A549 (cell line): Measurements from ENCODE around the gene NAA40. TPM values are rescaled to one million over a fixed set of nuclear protein-coding genes. Genes with fewer than 3 reads are reported as not detected.

Source experiments
- ATAC-seq, 2 experiments: fragments of 200-7000 bp in 1 of 2; fragments of >200 bp in 1 of 2; cut with Nextera tagmentation in 1 of 2; cut with Tn5 transposase in 1 of 2; 3 replicates each; pipeline versions ENCODE4 v1.8.0 to v1.9.1; 2018 to 2020; ENCODE audit warnings: mild to moderate bottlenecking in 1 of 2, moderate library complexity in 1 of 2
- CTCF ChIA-PET: fragments of 300-600 bp; sonication (Branson Sonifier 250); formaldehyde crosslinking; extraction: SDS; loops from one replicate; lab custom pipeline; 2021; ENCODE audit warnings: antibody characterized with exemption, inconsistent platforms; lab: Yijun Ruan, JAX
- POLR2A ChIA-PET: fragments of 350-600 bp; formaldehyde crosslinking; extraction: SDS; loops from one replicate; lab custom pipeline; 2021; ENCODE audit warnings: antibody characterized with exemption, inconsistent platforms; lab: Yijun Ruan, JAX
- DNase-seq, 2 experiments: peaks; one replicate each; pipeline versions ENCODE4 v3.0.0 to v3.0.0-alpha.2; 2011 to 2016; ENCODE audit warnings: low read depth in 1 of 2, low spot score in 1 of 2
- FAIRE-seq: peaks from 2 replicates; lab custom pipeline; 2011; peaks lifted over from hg19 to GRCh38; lab: Jason Lieb, UNC
- H3K27ac ChIP-seq, 2 experiments: fragments of >200 bp; sonication (Bioruptor Twin); formaldehyde crosslinking; 3 replicates each; pipeline ENCODE4 v1.5.1; 2016 to 2017
- H3K4me1 ChIP-seq: fragments of >200 bp; sonication (Bioruptor Twin); formaldehyde crosslinking; 3 replicates; pipeline ENCODE4 v1.6.1; 2016
- H3K4me2 ChIP-seq: fragments of >200 bp; sonication (Bioruptor Twin); formaldehyde crosslinking; 3 replicates; pipeline ENCODE4 v1.6.1; 2016
- H3K4me3 ChIP-seq: fragments of >200 bp; sonication (Bioruptor Twin); formaldehyde crosslinking; 3 replicates; pipeline ENCODE4 v1.5.1; 2016
- H3K9me3 ChIP-seq: fragments of >200 bp; sonication (Bioruptor Twin); formaldehyde crosslinking; 3 replicates; pipeline ENCODE4 v1.6.1; 2016
- BCL3 ChIP-seq: fragments of >200 bp; sonication (Bioruptor Twin); formaldehyde crosslinking; IDR thresholded peaks from 3 replicates; pipeline ENCODE4 v1.6.1; 2016
- CEBPB ChIP-seq, 2 experiments: fragments of >200 bp in 1 of 2; sonication (Bioruptor Twin) in 1 of 2; formaldehyde crosslinking in 1 of 2; IDR thresholded peaks; 2 replicates each; pipeline ENCODE4 v1.6.1; 2012 to 2016
- CTCF ChIP-seq: fragments of >200 bp; sonication (Bioruptor Twin); formaldehyde crosslinking; IDR thresholded peaks from 3 replicates; pipeline ENCODE4 v1.5.1; 2016
- EHF ChIP-seq: fragments of 250-450 bp; sonication (Bioruptor Pico); IDR thresholded peaks from 2 replicates; pipeline ENCODE4 v1.5.0; 2020; ENCODE audit warnings: mild to moderate bottlenecking
- FOSB ChIP-seq: fragments of 250-450 bp; sonication (Bioruptor Pico); IDR thresholded peaks from 2 replicates; pipeline ENCODE4 v1.5.0; 2020; ENCODE audit warnings: mild to moderate bottlenecking, moderate library complexity
- HES2 ChIP-seq: fragments of >200 bp; sonication (Bioruptor Twin); formaldehyde crosslinking; IDR thresholded peaks from 2 replicates; pipeline ENCODE4 v1.6.1; 2016
- HEYL ChIP-seq: fragments of 250-450 bp; sonication (Bioruptor Pico); IDR thresholded peaks from 2 replicates; pipeline ENCODE4 v1.8.0; 2021; ENCODE audit warnings: mild to moderate bottlenecking, moderate library complexity
- HMGXB4 ChIP-seq: fragments of 250-450 bp; sonication (Bioruptor Pico); IDR thresholded peaks from 2 replicates; pipeline ENCODE4 v1.5.0; 2021; ENCODE audit warnings: mild to moderate bottlenecking, moderate library complexity, borderline replicate concordance
- HOXB5 ChIP-seq: fragments of 250-450 bp; sonication (Bioruptor Pico); IDR thresholded peaks from 2 replicates; pipeline ENCODE4 v1.5.0; 2020; ENCODE audit warnings: mild to moderate bottlenecking, moderate library complexity
- JUN ChIP-seq, 2 experiments: fragments of >200 bp; sonication (Bioruptor Twin); formaldehyde crosslinking; IDR thresholded peaks; 2 replicates in 1 of 2; 3 replicates in 1 of 2; pipeline ENCODE4 v1.6.1; 2016 to 2017
- KDM1A ChIP-seq: fragments of 200-600 bp; sonication (generic); IDR thresholded peaks from 2 replicates; pipeline ENCODE4 v1.6.1; 2016; ENCODE audit warnings: low read depth, mild to moderate bottlenecking
- MAFK ChIP-seq: fragments of 450-650 bp; IDR thresholded peaks from 2 replicates; pipeline ENCODE4 v1.6.1; 2014; ENCODE audit not compliant: partially characterized antibody
- MAX ChIP-seq: IDR thresholded peaks from 2 replicates; pipeline ENCODE4 v1.6.1; 2012
- MAZ ChIP-seq: fragments of 150-350 bp; IDR thresholded peaks from 2 replicates; pipeline ENCODE4 v1.6.1; 2014; ENCODE audit warnings: antibody characterized with exemption, low read depth, low read length, borderline replicate concordance
- MYC ChIP-seq: IDR thresholded peaks from 2 replicates; pipeline ENCODE4 v1.6.1; 2012; ENCODE audit warnings: mild to moderate bottlenecking, inconsistent platforms, low read length, improper control_type of control experiment, borderline replicate concordance
- NFE2L2 ChIP-seq: fragments of 150-350 bp; conservative IDR thresholded peaks from 2 replicates; pipeline ENCODE4 v1.6.1; 2014; ENCODE audit warnings: low read length
- NPAS2 ChIP-seq: fragments of 250-450 bp; sonication (Bioruptor Pico); IDR thresholded peaks from 2 replicates; pipeline ENCODE4 v1.8.0; 2022; ENCODE audit warnings: mild to moderate bottlenecking, moderate library complexity, borderline replicate concordance
- NR3C1 ChIP-seq: fragments of >200 bp; sonication (Bioruptor Twin); formaldehyde crosslinking; IDR thresholded peaks from 3 replicates; pipeline ENCODE4 v1.6.1; 2017
- PHF8 ChIP-seq: fragments of 200-600 bp; sonication (generic); IDR thresholded peaks from 2 replicates; pipeline ENCODE4 v1.6.1; 2016; ENCODE audit warnings: low read depth, mild to moderate bottlenecking, antibody characterized with exemption, moderate library complexity, borderline replicate concordance
- RARB ChIP-seq: fragments of 250-450 bp; sonication (Bioruptor Pico); IDR thresholded peaks from 2 replicates; pipeline ENCODE4 v1.8.0; 2021; ENCODE audit warnings: mild to moderate bottlenecking, moderate library complexity
- REST ChIP-seq: fragments of 200-600 bp; sonication (generic); IDR thresholded peaks from 2 replicates; pipeline ENCODE4 v1.6.1; 2016; ENCODE audit warnings: antibody characterized with exemption, mild to moderate bottlenecking, moderate library complexity
- ZFP36 ChIP-seq: fragments of 450-650 bp; IDR thresholded peaks from 2 replicates; pipeline ENCODE4 v1.6.1; 2014; ENCODE audit warnings: borderline replicate concordance; ENCODE audit not compliant: partially characterized antibody
- WGBS: methylation state at CpG from one replicate; pipeline ENCODE4 v1.1.6; 2017; ENCODE audit errors: missing lambda C conversion rate; 5-methylcytosine and 5-hydroxymethylcytosine counted together
- polyA plus RNA-seq, 4 experiments: library from polyadenylated mRNA; depleted of rRNA in 3 of 4; stranded (reverse); fragments of >200 nt; fragmentation: RNase III in 1 of 4; extraction: RNeasy Plus Mini Kit Qiagen cat#74134 plus additional on column Dnase treatment in 1 of 4; gene quantifications; 2 replicates in 3 of 4; 3 replicates in 1 of 4; pipeline ENCODE4 v1.2.3, GENCODE V29; 2011 to 2017

The NAA40 gene
- polyA plus RNA-seq, 2 of the 4 experiments (the other 2 are of a cell fraction), result 21.9 to 32.0 TPM

- no peak for TF ChIP-seq REST
- TF ChIP-seq, all 56 proteins: peak for 0
These were observed 28.1 kb upstream of the NAA40 start (continued) for GRCh38 chr11:63910675-63911074.

GRCh38 chr11:63911440-63911839 is 27.4 kb upstream of the NAA40 start:
- ChIA-PET CTCF (interaction anchor here (0.7 to 2.1 kb wide), 4 partner anchors 8 to 143 kb away, joined by 3 to 8 read pairs (median 4); no protein-coding TSS in a partner anchor), POLR2A (interaction anchor here (0.5 kb wide), 1 partner anchor 264 kb away, joined by 3 read pairs; no protein-coding TSS in a partner anchor)
- 89% methylated on average over 7 of the region's 8 CpGs for WGBS

GRCh38 chr11:63911876-63912275 is 26.9 kb upstream of the NAA40 start:
- Histone ChIP-seq H3K9me3 (no peaks in the 10 kb centered on the region), H3K27ac (no peak overlapping the region), H3K4me2 (no peak overlapping the region), H3K4me3 (no peak overlapping the region), H3K4me1 (peaks cover 13% of the 10 kb centered on the region; the same call in 1 of the 3 replicates)
- CTCF ChIA-PET, result interaction anchor here (6.5 to 6.9 kb wide), 2 partner anchors 34 to 74 kb away, joined by 36 to 57 read pairs; partner anchors contain the start of gene MARK2
- no peak for TF ChIP-seq HES2
- TF ChIP-seq NPAS2 (CRISPR knock-in tag), result no peak
- TF ChIP-seq KDM1A, result no peak
- TF ChIP-seq MAX, result no peak
- TF ChIP-seq PHF8, result no peak
- POLR2A ChIA-PET, result interaction anchor here (0.5 kb wide), 1 partner anchor 263 kb away, joined by 3 read pairs; no protein-coding TSS in a partner anchor
- no peak for DNase-seq
- no peak for FAIRE-seq
- no peak for ATAC-seq
- 97% methylated on average over 7 of the region's 22 CpGs for WGBS

More at GRCh38 chr11:63911440-63911839, 27.4 kb upstream of the NAA40 start:
- no peak overlapping the region for H3K4me3 ChIP-seq
- H3K27ac ChIP-seq, result no peak overlapping the region
- ATAC-seq (no peak), DNase-seq (no peak), FAIRE-seq (no peak)
- no peak overlapping the region for H3K4me2 ChIP-seq
- TF ChIP-seq RARB (CRISPR knock-in tag) (no peak), ZFP36 (no peak), HES2 (no peak), HOXB5 (CRISPR knock-in tag) (no peak), CEBPB (IDR thresholded peaks at IDR 0.05) (no peak)
- H3K9me3 ChIP-seq, result no peaks in the 10 kb centered on the region
- H3K4me1 ChIP-seq, result peaks cover 11% of the 10 kb centered on the region; the same call in 1 of the 3 replicates

- H3K4me3 ChIP-seq, result no peak overlapping the region
- no peak overlapping the region for H3K27ac ChIP-seq
- no peak for ATAC-seq
- ChIA-PET CTCF (interaction anchor here (0.8 to 6.9 kb wide), 4 partner anchors 9 to 75 kb away, joined by 3 to 57 read pairs (median 20); partner anchors contain the start of gene MARK2), POLR2A (no interaction called here)
- H3K9me3 ChIP-seq, result no peaks in the 10 kb centered on the region
- H3K4me2 ChIP-seq, result no peak overlapping the region
- no peak for FAIRE-seq
- no peak for DNase-seq
- WGBS, result 92% methylated on average over 7 of the region's 7 CpGs
- H3K4me1 ChIP-seq, result peaks cover 17% of the 10 kb centered on the region
- TF ChIP-seq ZFP36 (no peak), HEYL (CRISPR knock-in tag) (no peak), HMGXB4 (no peak), BCL3 (no peak), JUN (IDR thresholded peaks at IDR 0.05) (no peak), MAFK (no peak), MAZ (no peak), NFE2L2 (no peak), FOSB (CRISPR knock-in tag) (no peak), EHF (CRISPR knock-in tag) (no peak), CTCF (no peak), NR3C1 (no peak), MYC (no peak)
These were observed 26.1 kb upstream of the NAA40 start for GRCh38 chr11:63912678-63913077.
